ENCODE results near the gene COPB2. TPM values are rescaled to one million over a fixed set of nuclear protein-coding genes. Genes with fewer than 3 reads are reported as not detected.

The COPB2 gene
- total RNA-seq, 1 donor = 164 TPM

GRCh38 chr3:139421460-139421859 lies 32.0 kb upstream of the COPB2 start:
- Histone ChIP-seq H3K79me2 (ENCODE audit: insufficient read depth, low read length) (no peaks in the 10 kb centered on the region), H3K9me3 (ENCODE audit: low read depth, low read length) (no peaks in the 10 kb centered on the region), H4K20me1 (ENCODE audit: insufficient read depth, low read length) (no peaks in the 10 kb centered on the region), H3K27ac (ENCODE audit: low read depth, low read length) (no peak overlapping the region), H3K4me2 (ENCODE audit: insufficient read depth, low read length) (no peak overlapping the region), H3K4me3 (ENCODE audit: insufficient read depth, low read length) (no peak overlapping the region), H3K36me3 (ENCODE audit: insufficient read depth, low read length) (no peaks in the 10 kb centered on the region), H2AFZ (ENCODE audit: low read length) (no peak overlapping the region), H3K27me3 (ENCODE audit: insufficient read depth, low read length) (no peaks in the 10 kb centered on the region), H3K4me1 (ENCODE audit: insufficient read depth, low read length) (no peaks in the 10 kb centered on the region)
- DNase-seq (ENCODE audit: insufficient read length, low spot score, missing footprints) = no peak
- TF ChIP-seq, protein P1, sequence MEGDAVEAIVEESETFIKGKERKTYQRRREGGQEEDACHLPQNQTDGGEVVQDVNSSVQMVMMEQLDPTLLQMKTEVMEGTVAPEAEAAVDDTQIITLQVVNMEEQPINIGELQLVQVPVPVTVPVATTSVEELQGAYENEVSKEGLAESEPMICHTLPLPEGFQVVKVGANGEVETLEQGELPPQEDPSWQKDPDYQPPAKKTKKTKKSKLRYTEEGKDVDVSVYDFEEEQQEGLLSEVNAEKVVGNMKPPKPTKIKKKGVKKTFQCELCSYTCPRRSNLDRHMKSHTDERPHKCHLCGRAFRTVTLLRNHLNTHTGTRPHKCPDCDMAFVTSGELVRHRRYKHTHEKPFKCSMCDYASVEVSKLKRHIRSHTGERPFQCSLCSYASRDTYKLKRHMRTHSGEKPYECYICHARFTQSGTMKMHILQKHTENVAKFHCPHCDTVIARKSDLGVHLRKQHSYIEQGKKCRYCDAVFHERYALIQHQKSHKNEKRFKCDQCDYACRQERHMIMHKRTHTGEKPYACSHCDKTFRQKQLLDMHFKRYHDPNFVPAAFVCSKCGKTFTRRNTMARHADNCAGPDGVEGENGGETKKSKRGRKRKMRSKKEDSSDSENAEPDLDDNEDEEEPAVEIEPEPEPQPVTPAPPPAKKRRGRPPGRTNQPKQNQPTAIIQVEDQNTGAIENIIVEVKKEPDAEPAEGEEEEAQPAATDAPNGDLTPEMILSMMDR (IDR thresholded peaks at IDR 0.05; ENCODE audit: extremely low read depth, low read depth, low read length) = no peak

- Histone ChIP-seq H3K79me2 (ENCODE audit: insufficient read depth, low read length) (no peaks in the 10 kb centered on the region), H3K9me3 (ENCODE audit: low read depth, low read length) (no peaks in the 10 kb centered on the region), H3K27ac (ENCODE audit: low read depth, low read length) (no peak overlapping the region), H4K20me1 (ENCODE audit: insufficient read depth, low read length) (no peaks in the 10 kb centered on the region), H3K36me3 (ENCODE audit: insufficient read depth, low read length) (no peaks in the 10 kb centered on the region), H3K4me1 (ENCODE audit: insufficient read depth, low read length) (no peaks in the 10 kb centered on the region), H3K27me3 (ENCODE audit: insufficient read depth, low read length) (no peaks in the 10 kb centered on the region), H3K4me3 (ENCODE audit: insufficient read depth, low read length) (no peak overlapping the region), H3K4me2 (ENCODE audit: insufficient read depth, low read length) (no peak overlapping the region), H2AFZ (ENCODE audit: low read length) (no peak overlapping the region)
- TF ChIP-seq, protein P1 (IDR thresholded peaks at IDR 0.05; ENCODE audit: extremely low read depth, low read depth, low read length) = no peak
- DNase-seq (ENCODE audit: insufficient read length, low spot score, missing footprints) = no peak
Observed at GRCh38 chr3:139421040-139421439, 31.6 kb upstream of the COPB2 start.

DNA sequence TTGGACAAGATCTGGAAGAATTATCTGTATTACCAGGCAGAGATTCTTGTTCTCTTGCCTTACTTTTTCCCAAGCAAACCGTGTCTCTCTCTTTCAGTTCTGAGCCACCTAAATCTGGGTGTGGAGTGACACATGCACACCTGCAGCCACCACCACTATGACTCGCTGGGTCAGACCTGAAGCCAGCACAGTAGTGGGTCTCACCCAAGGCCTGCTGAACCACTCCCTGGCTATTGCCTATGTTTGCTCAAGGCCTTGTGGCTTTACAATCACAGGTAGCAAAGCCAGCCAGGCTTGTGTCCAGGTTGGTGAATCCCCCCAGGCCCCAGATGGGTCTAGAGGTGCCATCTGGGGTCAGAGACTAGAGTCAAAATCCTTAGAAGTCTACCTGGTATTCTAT lies 28.7 kb upstream of the COPB2 start:
- H4K20me1 ChIP-seq (ENCODE audit: insufficient read depth, low read length) = no peaks in the 10 kb centered on the region
- H3K4me2 ChIP-seq (ENCODE audit: insufficient read depth, low read length) = no peak overlapping the region
- no peak overlapping the region for H3K4me3 ChIP-seq (ENCODE audit: insufficient read depth, low read length)
- no peak for DNase-seq (ENCODE audit: insufficient read length, low spot score, missing footprints)
- no peak overlapping the region for H3K27ac ChIP-seq (ENCODE audit: low read depth, low read length)
- no peaks in the 10 kb centered on the region for H3K4me1 ChIP-seq (ENCODE audit: insufficient read depth, low read length)
- H3K79me2 ChIP-seq (ENCODE audit: insufficient read depth, low read length) = no peaks in the 10 kb centered on the region
- no peaks in the 10 kb centered on the region for H3K9me3 ChIP-seq (ENCODE audit: low read depth, low read length)
- TF ChIP-seq, protein P1 (IDR thresholded peaks at IDR 0.05; ENCODE audit: extremely low read depth, low read depth, low read length) = no peak
- no peak overlapping the region for H2AFZ ChIP-seq (ENCODE audit: low read length)
- no peaks in the 10 kb centered on the region for H3K27me3 ChIP-seq (ENCODE audit: insufficient read depth, low read length)
- no peaks in the 10 kb centered on the region for H3K36me3 ChIP-seq (ENCODE audit: insufficient read depth, low read length)

GRCh38 chr3:139416275-139416674 lies 26.8 kb upstream of the COPB2 start:
- Histone ChIP-seq H3K36me3 (ENCODE audit: insufficient read depth, low read length) (no peaks in the 10 kb centered on the region), H3K27me3 (ENCODE audit: insufficient read depth, low read length) (no peaks in the 10 kb centered on the region), H3K4me1 (ENCODE audit: insufficient read depth, low read length) (no peaks in the 10 kb centered on the region), H3K27ac (ENCODE audit: low read depth, low read length) (no peak overlapping the region), H2AFZ (ENCODE audit: low read length) (no peak overlapping the region), H3K9me3 (ENCODE audit: low read depth, low read length) (no peaks in the 10 kb centered on the region), H3K4me3 (ENCODE audit: insufficient read depth, low read length) (no peak overlapping the region), H3K4me2 (ENCODE audit: insufficient read depth, low read length) (no peak overlapping the region), H4K20me1 (ENCODE audit: insufficient read depth, low read length) (no peaks in the 10 kb centered on the region), H3K79me2 (ENCODE audit: insufficient read depth, low read length) (no peaks in the 10 kb centered on the region)
- DNase-seq (ENCODE audit: insufficient read length, low spot score, missing footprints) = no peak
- TF ChIP-seq, protein P1 (IDR thresholded peaks at IDR 0.05; ENCODE audit: extremely low read depth, low read depth, low read length) = no peak
